OCI-LY7 (cell line): ENCODE results near the gene RNF212B. TPM values are rescaled to one million over a fixed set of nuclear protein-coding genes. Genes with fewer than 3 reads are reported as not detected.

ENCODE experiments used
- BruUV-seq: library from RNA; stranded (reverse); fragments of 400-500 nt; replicated peaks from 2 replicates; lab custom pipeline; 2021; lab: Mats Ljungman, UMichigan
- CTCF ChIA-PET: fragments of 300-600 bp; sonication (Branson Sonifier 250); formaldehyde crosslinking; loops from one replicate; lab custom pipeline; 2022; ENCODE audit warnings: antibody characterized with exemption; ENCODE audit not compliant: unreplicated experiment; lab: Charles Lee
- POLR2A ChIA-PET: fragments of 300-600 bp; sonication (Branson Sonifier 250); formaldehyde crosslinking; loops from one replicate; lab custom pipeline; 2022; ENCODE audit warnings: antibody characterized with exemption; lab: Charles Lee
- DNase-seq: peaks from one replicate; pipeline ENCODE4 v3.0.0-alpha.2; 2015; ENCODE audit warnings: low spot score
- H2AFZ ChIP-seq: fragments of 200-600 bp; sonication (generic), shearing (Covaris generic); 2 replicates; pipeline ENCODE4 v1.6.1; 2014; ENCODE audit warnings: mild to moderate bottlenecking, antibody characterized with exemption, low read length, moderate library complexity
- H3K27ac ChIP-seq: fragments of 200-600 bp; sonication (generic); 2 replicates; pipeline ENCODE4 v1.5.1; 2014; ENCODE audit warnings: mixed run types, low read depth, mild to moderate bottlenecking, moderate library complexity, low read length, inconsistent platforms; ENCODE audit not compliant: poor library complexity, severe bottlenecking
- H3K36me3 ChIP-seq: fragments of 200-600 bp; sonication (generic); 2 replicates; pipeline ENCODE4 v1.6.1; 2014; ENCODE audit warnings: mild to moderate bottlenecking, antibody characterized with exemption, low read length, moderate library complexity, mixed read lengths; ENCODE audit not compliant: insufficient read depth
- H3K4me1 ChIP-seq: fragments of 200-600 bp; sonication (generic); 2 replicates; pipeline ENCODE4 v1.5.1; 2014; ENCODE audit warnings: mild to moderate bottlenecking, low read length; ENCODE audit not compliant: insufficient read depth, poor library complexity, severe bottlenecking
- H3K4me2 ChIP-seq: fragments of 200-600 bp; sonication (generic); 2 replicates; pipeline ENCODE4 v1.6.1; 2014; ENCODE audit warnings: mild to moderate bottlenecking, low read length
- H3K4me3 ChIP-seq: fragments of 200-600 bp; sonication (generic); 2 replicates; pipeline ENCODE4 v1.5.1; 2014; ENCODE audit warnings: mild to moderate bottlenecking, low read depth, low read length; ENCODE audit not compliant: poor library complexity, severe bottlenecking
- H3K79me2 ChIP-seq: fragments of 200-600 bp; sonication (generic); 2 replicates; pipeline ENCODE4 v1.6.1; 2016; ENCODE audit warnings: low read depth, mild to moderate bottlenecking, low read length, moderate library complexity, mixed read lengths; ENCODE audit not compliant: insufficient read depth
- H3K9me2 ChIP-seq: fragments of 200-600 bp; sonication (generic); 2 replicates; pipeline ENCODE4 v1.6.1; 2016; ENCODE audit warnings: mild to moderate bottlenecking, low read length, mixed read lengths; ENCODE audit not compliant: insufficient read depth
- H3K9me3 ChIP-seq: fragments of 200-600 bp; sonication (generic); 2 replicates; pipeline ENCODE4 v1.6.1; 2014; ENCODE audit warnings: mild to moderate bottlenecking, mixed run types, low read length, mixed read lengths
- H4K20me1 ChIP-seq: fragments of 200-600 bp; sonication (generic); 2 replicates; pipeline ENCODE4 v1.6.1; 2014; ENCODE audit warnings: mild to moderate bottlenecking, antibody characterized with exemption, low read length, moderate library complexity, mixed read lengths; ENCODE audit not compliant: insufficient read depth
- EZH2phosphoT487 ChIP-seq: fragments of 200-600 bp; sonication (generic); IDR thresholded peaks from 2 replicates; pipeline ENCODE4 v1.6.1; 2018; ENCODE audit warnings: low read depth, borderline replicate concordance, mild to moderate bottlenecking, mixed run types, antibody characterized with exemption, low read length, moderate library complexity, mixed read lengths
- intact Hi-C: fragments of 100-400 bp; cut with micrococcal nuclease; formaldehyde crosslinking; loops from one replicate; pipeline ENCODE4 v1.10.0; 2022; ENCODE audit not compliant: unreplicated experiment
- total RNA-seq, 2 experiments: library from RNA; depleted of rRNA in 1 of 2; stranded (reverse); fragments of >200 nt in 1 of 2; shearing (Covaris generic) in 1 of 2; gene quantifications; 2 replicates each; pipeline ENCODE4 v1.2.3, GENCODE V29; 2014 to 2022
- TF ChIP-seq, protein P1 (sequence below): fragments of 200-600 bp; sonication (generic); conservative IDR thresholded peaks from 2 replicates; pipeline ENCODE4 v1.5.1; 2014; ENCODE audit warnings: mild to moderate bottlenecking, antibody characterized with exemption, low read length, moderate library complexity, mixed read lengths

Gene RNF212B
- total RNA-seq, 2 experiments from 2014 or later, result not detected

DNA sequence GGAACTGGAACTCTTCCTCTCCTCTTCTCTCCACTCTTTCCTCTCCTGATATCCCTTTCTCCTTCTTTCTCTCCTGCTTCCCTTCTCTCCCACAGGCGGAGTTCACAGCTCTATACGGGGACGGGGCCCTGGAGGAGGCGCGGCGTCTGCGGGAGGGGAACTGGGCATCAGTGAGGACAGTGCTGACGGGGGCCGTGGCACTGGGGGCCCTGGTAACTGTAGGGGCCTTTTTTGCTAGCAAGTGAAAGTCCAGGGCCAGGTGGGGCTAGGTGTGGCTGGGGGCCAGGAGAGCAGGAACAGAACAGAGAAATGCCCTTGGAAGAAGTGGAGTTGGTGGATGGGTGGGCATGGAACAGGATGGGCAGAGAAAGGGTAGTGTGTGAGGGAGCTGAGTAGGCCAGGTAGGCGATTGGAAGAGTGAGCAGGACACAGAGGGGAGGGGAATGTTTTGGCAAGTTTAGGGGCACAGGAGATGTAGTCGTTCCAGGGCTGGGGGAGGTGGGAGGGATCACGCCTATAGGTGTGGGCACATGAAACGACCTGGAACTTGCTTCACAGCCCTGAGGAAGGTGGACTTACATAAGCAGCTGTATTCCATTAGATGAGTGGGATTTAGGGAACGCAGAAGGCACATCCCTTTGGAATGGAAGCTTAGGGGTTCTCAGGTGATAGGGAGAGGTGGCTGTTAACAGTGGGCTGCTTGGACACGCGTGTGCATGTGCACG, 71.1 kb downstream of the RNF212B start:
- Histone ChIP-seq H3K27ac (no peak overlapping the region), H3K4me2 (no peak overlapping the region), H3K4me1 (peaks cover 28% of the 10 kb centered on the region), H3K9me2 (no peaks in the 10 kb centered on the region), H4K20me1 (no peaks in the 10 kb centered on the region), H3K36me3 (no peaks in the 10 kb centered on the region; the same call in 1 of the 2 replicates), H3K79me2 (no peaks in the 10 kb centered on the region; the same call in 1 of the 2 replicates), H3K9me3 (no peaks in the 10 kb centered on the region), H3K4me3 (no peak overlapping the region), H2AFZ (no peak overlapping the region)
- BruUV-seq, result no TSS peak
- no peak for DNase-seq
- ChIA-PET CTCF (no interaction called here), POLR2A (interaction anchor here (9.4 kb wide), 1 partner anchor 12 kb away, joined by 122 read pairs; the partner anchor contains the start of gene PABPN1)
- TF ChIP-seq EZH2phosphoT487, result no peak
- TF ChIP-seq, protein P1, sequence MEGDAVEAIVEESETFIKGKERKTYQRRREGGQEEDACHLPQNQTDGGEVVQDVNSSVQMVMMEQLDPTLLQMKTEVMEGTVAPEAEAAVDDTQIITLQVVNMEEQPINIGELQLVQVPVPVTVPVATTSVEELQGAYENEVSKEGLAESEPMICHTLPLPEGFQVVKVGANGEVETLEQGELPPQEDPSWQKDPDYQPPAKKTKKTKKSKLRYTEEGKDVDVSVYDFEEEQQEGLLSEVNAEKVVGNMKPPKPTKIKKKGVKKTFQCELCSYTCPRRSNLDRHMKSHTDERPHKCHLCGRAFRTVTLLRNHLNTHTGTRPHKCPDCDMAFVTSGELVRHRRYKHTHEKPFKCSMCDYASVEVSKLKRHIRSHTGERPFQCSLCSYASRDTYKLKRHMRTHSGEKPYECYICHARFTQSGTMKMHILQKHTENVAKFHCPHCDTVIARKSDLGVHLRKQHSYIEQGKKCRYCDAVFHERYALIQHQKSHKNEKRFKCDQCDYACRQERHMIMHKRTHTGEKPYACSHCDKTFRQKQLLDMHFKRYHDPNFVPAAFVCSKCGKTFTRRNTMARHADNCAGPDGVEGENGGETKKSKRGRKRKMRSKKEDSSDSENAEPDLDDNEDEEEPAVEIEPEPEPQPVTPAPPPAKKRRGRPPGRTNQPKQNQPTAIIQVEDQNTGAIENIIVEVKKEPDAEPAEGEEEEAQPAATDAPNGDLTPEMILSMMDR, result no peak
- intact Hi-C loops, result loop anchor here (10.0 kb wide), 1 partner anchor 836 kb away; the partner anchor contains the start of genes EMC9, PSME2 and RNF31

DNA sequence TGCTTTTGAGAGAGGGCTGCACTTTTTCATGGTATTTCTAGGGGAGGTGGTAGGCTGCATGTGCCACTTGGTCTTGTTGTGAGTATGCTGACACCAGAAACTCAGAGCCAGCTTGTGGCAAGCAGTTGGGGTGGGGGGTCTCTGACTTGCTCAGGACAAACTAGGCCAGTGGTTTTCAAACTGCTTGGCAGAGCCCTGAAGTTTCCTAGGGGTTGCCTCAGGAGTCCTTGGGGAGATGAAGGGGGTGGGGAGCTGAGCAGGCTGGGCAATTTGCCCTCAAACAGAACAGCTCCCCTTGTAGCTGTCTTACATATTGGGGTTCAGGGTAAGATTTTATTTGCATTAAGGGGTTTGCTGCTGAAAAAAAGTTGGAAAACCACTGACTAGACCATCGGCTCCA, 72.8 kb downstream of the RNF212B start:
- POLR2A ChIA-PET, result interaction anchor here (0.6 to 2.4 kb wide), 5 partner anchors 9 to 70 kb away, joined by 4 to 10 read pairs (median 4); partner anchors contain the start of genes PABPN1 and PPP1R3E
- Histone ChIP-seq H3K9me3 (no peaks in the 10 kb centered on the region), H3K4me2 (no peak overlapping the region), H4K20me1 (no peaks in the 10 kb centered on the region), H3K36me3 (no peaks in the 10 kb centered on the region; the same call in 1 of the 2 replicates), H3K9me2 (no peaks in the 10 kb centered on the region), H3K4me1 (peaks cover 19% of the 10 kb centered on the region), H3K4me3 (no peak overlapping the region), H2AFZ (no peak overlapping the region), H3K79me2 (no peaks in the 10 kb centered on the region; the same call in 1 of the 2 replicates), H3K27ac (no peak overlapping the region)
- CTCF ChIA-PET, result interaction anchor here (1.0 kb wide), 1 partner anchor 11 kb away, joined by 4 read pairs; the partner anchor contains the start of gene PABPN1
- no peak for DNase-seq
- intact Hi-C loops, result no loop called here
- no TSS peak for BruUV-seq
- TF ChIP-seq, protein P1, result no peak

DNA sequence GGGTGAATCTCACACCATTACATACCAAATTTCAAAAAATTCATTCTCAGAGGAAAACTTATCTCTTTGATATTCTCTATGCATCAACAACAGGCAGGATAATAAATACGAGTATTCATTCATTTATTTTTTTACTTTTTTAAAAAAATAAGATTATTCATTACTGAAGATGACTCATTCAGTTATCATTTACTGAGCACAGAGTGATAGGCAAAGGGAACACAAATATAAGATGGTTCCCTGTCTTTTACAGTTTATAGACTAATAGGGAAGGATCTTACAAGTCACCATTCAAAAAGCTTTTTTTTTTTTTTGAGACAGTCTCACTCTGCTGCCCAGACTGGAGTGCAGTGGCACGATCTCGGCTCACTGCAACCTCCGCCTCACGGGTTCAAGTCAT, 78.6 kb downstream of the RNF212B start:
- Histone ChIP-seq H3K27ac (no peak overlapping the region), H3K9me2 (no peaks in the 10 kb centered on the region), H2AFZ (no peak overlapping the region), H3K9me3 (no peaks in the 10 kb centered on the region), H4K20me1 (no peaks in the 10 kb centered on the region), H3K4me3 (no peak overlapping the region), H3K4me1 (peaks cover 12% of the 10 kb centered on the region), H3K79me2 (no peaks in the 10 kb centered on the region; the same call in 1 of the 2 replicates), H3K4me2 (no peak overlapping the region), H3K36me3 (no peaks in the 10 kb centered on the region)
- intact Hi-C loops, result no loop called here
- BruUV-seq, result no TSS peak
- ChIA-PET POLR2A (interaction anchor here (0.6 to 0.7 kb wide), 2 partner anchors 13 to 242 kb away, joined by 3 to 9 read pairs; no protein-coding TSS in a partner anchor), CTCF (no interaction called here)
- no peak for DNase-seq
- TF ChIP-seq EZH2phosphoT487, result no peak
- TF ChIP-seq, protein P1, result no peak
